GM10248 (cell line): ENCODE results near the gene ARHGEF10L.
A peak's percentile ranks its signal among the peaks of the same experiment; 100 is the strongest.

Source experiments
- CTCF ChIA-PET: fragments of 300-600 bp; sonication (Branson Sonifier 250); formaldehyde crosslinking; extraction: SDS; loops from one replicate; lab custom pipeline; 2021; ENCODE audit warnings: antibody characterized with exemption; lab: Yijun Ruan, JAX
- POLR2A ChIA-PET: fragments of 350-650 bp; sonication (Branson Sonifier 250); formaldehyde crosslinking; extraction: SDS; loops from one replicate; lab custom pipeline; 2020; ENCODE audit warnings: antibody characterized with exemption; lab: Yijun Ruan, JAX
- DNase-seq: peaks from one replicate; pipeline ENCODE4 v3.0.0; 2012; ENCODE audit errors: extremely low spot score
- TF ChIP-seq, protein P1 (sequence below): IDR thresholded peaks from 2 replicates; pipeline ENCODE4 v1.5.1; 2012; ENCODE audit warnings: mild to moderate bottlenecking, low read depth; ENCODE audit errors: extremely low read depth, missing control alignments, control extremely low read depth

Gene ARHGEF10L

DNA sequence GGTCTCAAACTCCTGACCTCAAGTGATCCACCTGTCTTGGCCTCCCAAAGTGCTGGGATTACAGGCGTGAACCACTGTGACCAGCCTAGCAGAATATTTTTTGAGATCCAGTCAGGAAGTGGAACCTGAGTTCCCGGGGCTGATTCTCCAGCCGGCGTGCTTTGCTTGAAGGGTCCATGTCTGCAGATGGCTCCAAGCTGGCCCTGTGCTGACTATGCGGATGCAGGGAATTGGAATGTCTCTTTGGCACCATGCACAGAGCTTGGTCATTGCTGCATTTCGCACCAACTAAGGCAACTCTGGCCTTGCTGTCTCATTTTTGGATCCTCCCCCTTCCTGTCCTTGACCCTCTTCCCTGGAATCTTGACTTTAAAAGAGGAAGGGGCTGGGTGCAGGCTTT is 28.1 kb downstream of the ARHGEF10L start:
- ChIA-PET POLR2A (no interaction called here), CTCF (interaction anchor here (1.2 to 1.3 kb wide), 2 partner anchors 30 to 39 kb away, joined by 4 read pairs; no protein-coding TSS in a partner anchor)
- DNase-seq = no peak
- TF ChIP-seq, protein P1, sequence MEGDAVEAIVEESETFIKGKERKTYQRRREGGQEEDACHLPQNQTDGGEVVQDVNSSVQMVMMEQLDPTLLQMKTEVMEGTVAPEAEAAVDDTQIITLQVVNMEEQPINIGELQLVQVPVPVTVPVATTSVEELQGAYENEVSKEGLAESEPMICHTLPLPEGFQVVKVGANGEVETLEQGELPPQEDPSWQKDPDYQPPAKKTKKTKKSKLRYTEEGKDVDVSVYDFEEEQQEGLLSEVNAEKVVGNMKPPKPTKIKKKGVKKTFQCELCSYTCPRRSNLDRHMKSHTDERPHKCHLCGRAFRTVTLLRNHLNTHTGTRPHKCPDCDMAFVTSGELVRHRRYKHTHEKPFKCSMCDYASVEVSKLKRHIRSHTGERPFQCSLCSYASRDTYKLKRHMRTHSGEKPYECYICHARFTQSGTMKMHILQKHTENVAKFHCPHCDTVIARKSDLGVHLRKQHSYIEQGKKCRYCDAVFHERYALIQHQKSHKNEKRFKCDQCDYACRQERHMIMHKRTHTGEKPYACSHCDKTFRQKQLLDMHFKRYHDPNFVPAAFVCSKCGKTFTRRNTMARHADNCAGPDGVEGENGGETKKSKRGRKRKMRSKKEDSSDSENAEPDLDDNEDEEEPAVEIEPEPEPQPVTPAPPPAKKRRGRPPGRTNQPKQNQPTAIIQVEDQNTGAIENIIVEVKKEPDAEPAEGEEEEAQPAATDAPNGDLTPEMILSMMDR = no peak

DNA sequence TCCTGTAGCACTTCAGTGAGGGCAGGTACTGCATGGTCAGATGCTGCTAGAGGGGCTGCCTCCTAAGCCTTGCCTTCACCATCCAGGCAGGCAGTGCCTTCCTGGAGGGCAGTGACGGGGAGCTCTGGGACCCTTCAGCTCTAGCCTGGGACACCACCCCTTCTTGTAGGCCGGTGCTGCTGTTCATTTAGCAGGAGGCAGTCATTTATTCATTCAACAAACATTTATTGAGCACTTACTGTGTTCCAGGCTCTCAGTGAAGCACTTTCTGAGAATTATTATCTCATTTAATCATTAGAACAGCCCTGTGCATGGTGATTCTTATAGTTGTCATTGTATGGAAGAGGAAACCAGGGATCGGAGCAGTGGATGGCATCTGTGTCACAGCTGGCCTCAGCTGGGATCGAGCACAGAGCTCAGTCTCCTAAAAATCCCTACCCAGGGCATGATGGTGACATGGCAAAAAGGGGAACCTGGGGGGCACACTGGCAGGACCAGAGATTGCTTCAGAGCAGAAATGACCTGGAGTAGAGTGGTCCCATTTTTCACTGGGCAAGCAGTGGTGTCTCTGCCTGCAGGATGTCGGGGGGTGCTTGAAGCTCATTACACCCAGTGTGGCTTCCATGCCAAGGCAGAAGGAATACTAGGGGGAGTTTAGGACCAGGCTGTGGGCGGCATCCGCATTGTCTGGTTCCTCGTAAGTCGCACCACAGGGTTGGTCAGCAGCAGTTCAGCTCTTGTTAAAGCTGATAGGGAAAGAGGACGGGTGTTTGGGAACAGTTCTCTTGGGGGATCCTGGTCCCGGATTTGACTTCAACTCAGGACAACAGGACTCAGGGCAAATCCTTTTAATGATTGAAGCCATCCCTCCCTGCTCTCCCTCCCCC is 28.8 kb downstream of the ARHGEF10L start:
- DNase-seq = no peak
- ChIA-PET CTCF (interaction anchor here (1.2 to 1.3 kb wide), 2 partner anchors 31 to 39 kb away, joined by 4 read pairs; no protein-coding TSS in a partner anchor), POLR2A (no interaction called here)
- TF ChIP-seq, protein P1 = no peak

DNA sequence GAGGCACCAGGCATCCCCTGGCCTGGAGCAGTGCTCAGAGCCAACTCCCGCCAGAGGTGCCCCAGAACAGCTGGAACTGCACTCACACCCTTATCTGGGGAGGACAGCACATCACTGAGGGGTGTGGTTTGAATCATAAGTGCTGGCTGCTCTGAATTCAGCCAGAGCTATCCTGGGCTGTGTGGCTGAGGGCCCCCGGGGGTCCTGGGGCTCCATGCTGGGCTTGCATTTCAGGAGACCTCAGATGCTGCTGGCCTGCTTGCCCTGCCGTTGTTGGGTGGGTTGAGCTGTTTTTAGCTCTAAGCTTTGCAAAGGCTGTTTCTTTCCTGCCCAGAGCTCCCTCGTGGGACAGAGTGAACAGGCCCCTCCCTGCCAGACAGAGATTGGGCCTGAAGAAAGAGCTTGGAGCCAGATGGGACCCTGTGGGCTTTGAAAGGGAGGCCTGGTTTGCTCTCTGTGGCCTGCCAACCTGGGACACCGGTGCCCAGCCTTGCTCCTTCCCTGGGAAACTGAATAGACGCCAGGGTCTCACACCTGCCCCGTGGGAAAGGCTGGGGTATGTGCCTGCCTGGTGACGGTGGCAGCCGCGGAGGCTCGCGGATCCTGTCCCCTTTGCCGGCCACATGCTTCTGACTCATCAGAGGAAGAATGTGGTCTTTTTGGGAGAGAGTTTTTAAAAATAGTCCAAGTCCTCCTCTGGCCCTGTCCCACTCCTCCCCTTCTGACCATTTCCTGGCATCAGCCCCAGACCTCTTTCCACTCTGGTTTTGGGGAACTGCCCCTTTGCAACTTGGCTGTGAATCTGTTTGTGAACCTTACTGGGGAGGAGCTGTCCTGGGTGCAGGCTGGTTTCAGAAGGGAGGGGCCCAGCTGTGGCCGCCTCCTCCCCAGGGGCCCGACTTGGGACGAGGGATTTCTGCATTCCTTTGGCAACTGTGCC is 30.0 kb downstream of the ARHGEF10L start:
- no peak for DNase-seq
- TF ChIP-seq, protein P1 = no peak
- CTCF ChIA-PET = interaction anchor here (1.1 kb wide), 1 partner anchor 61 kb away, joined by 3 read pairs; no protein-coding TSS in a partner anchor
- POLR2A ChIA-PET = no interaction called here

DNA sequence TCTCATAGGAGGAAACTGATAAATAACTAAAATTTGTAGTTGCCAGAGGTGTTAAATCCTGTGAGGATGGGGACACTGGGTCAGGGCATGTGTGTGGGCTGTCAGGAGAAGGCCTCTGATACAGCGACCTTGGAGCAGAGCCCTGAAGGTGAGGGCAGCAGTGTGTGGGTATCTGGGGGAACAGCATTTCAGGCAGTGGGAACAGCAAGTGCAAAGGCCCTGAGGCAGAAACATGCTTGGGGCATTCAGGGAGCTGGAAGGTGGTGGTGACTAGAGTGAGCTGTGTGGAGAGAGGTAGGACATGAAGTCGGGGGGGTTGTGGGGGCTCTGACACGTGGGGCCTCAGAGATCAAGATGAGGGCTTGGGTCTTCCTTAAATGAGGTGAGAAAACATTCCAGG is 30.7 kb downstream of the ARHGEF10L start:
- TF ChIP-seq, protein P1 = no peak
- CTCF ChIA-PET = no interaction called here
- POLR2A ChIA-PET = no interaction called here
- DNase-seq = no peak

GRCh38 chr1:17572264-17572985 is 32.9 kb downstream of the ARHGEF10L start:
- TF ChIP-seq, protein P1 = no peak
- ChIA-PET CTCF (interaction anchor here (1.1 to 3.0 kb wide), 5 partner anchors 10 to 78 kb away, joined by 3 to 13 read pairs (median 5); no protein-coding TSS in a partner anchor), POLR2A (interaction anchor here (0.6 kb wide), 1 partner anchor 425 kb away, joined by 3 read pairs; no protein-coding TSS in a partner anchor)
- DNase-seq = peak; percentile 47
